Neutrophil (primary cell): ENCODE measurements around the gene GDF2.

Source experiments
- H3K27ac ChIP-seq: fragments of 200-600 bp; sonication (generic); 2 replicates; pipeline ENCODE4 v1.5.1; 2016; ENCODE audit warnings: mild to moderate bottlenecking, moderate library complexity
- H3K27me3 ChIP-seq: fragments of 200-600 bp; sonication (generic); 2 replicates; pipeline ENCODE4 v1.6.0; 2016; ENCODE audit warnings: mild to moderate bottlenecking
- H3K36me3 ChIP-seq: fragments of 200-600 bp; sonication (generic); 2 replicates; pipeline ENCODE4 v1.5.1; 2017
- H3K4me1 ChIP-seq, 2 experiments: fragments of 200-600 bp in 1 of 2; sonication (generic) in 1 of 2; 1 replicate in 1 of 2; 2 replicates in 1 of 2; pipeline versions ENCODE4 v1.5.1 to v1.6.1; 2013 to 2016; ENCODE audit warnings: low read depth in 1 of 2, low read length in 1 of 2, mild to moderate bottlenecking in 1 of 2, moderate library complexity in 1 of 2; ENCODE audit not compliant: control insufficient read depth in 1 of 2, insufficient read depth in 1 of 2
- H3K4me3 ChIP-seq, 2 experiments: fragments of 200-600 bp in 1 of 2; sonication (generic) in 1 of 2; 1 replicate in 1 of 2; 2 replicates in 1 of 2; pipeline ENCODE4 v1.5.1; 2013 to 2016; ENCODE audit warnings: low read depth in 1 of 2, low read length in 1 of 2, mild to moderate bottlenecking in 1 of 2, moderate library complexity in 1 of 2
- H3K9me3 ChIP-seq: fragments of 200-600 bp; sonication (generic); 2 replicates; pipeline ENCODE4 v1.5.1; 2016
- CTCF ChIP-seq: fragments of 200-600 bp; sonication (generic); IDR thresholded peaks from 2 replicates; pipeline ENCODE4 v1.5.1; 2016; ENCODE audit warnings: antibody characterized with exemption

The GDF2 gene

GRCh38 chr10:47332946-47333345, 10.7 kb downstream of the GDF2 start:
- H3K27me3 ChIP-seq, result peaks cover 3% of the 10 kb centered on the region
- no peak for TF ChIP-seq CTCF
- no peaks in the 10 kb centered on the region for H3K9me3 ChIP-seq
- H3K4me3 ChIP-seq, result no peak overlapping the region
- no peaks in the 10 kb centered on the region for H3K36me3 ChIP-seq
- no peak overlapping the region for H3K27ac ChIP-seq
- H3K4me1 ChIP-seq, result no peaks in the 10 kb centered on the region

GRCh38 chr10:47333532-47333931, 11.3 kb downstream of the GDF2 start:
- Histone ChIP-seq H3K27me3 (peaks cover 3% of the 10 kb centered on the region), H3K27ac (no peak overlapping the region), H3K9me3 (no peaks in the 10 kb centered on the region), H3K4me3 (no peak overlapping the region), H3K4me1 (no peaks in the 10 kb centered on the region), H3K36me3 (no peaks in the 10 kb centered on the region)
- no peak for TF ChIP-seq CTCF

GRCh38 chr10:47334466-47335295, 12.4 kb downstream of the GDF2 start:
- TF ChIP-seq CTCF, result no peak
- H3K4me1 ChIP-seq, result no peaks in the 10 kb centered on the region
- H3K4me3 ChIP-seq, result no peak overlapping the region
- peaks cover 3% of the 10 kb centered on the region for H3K27me3 ChIP-seq
- no peaks in the 10 kb centered on the region for H3K9me3 ChIP-seq
- H3K36me3 ChIP-seq, result no peaks in the 10 kb centered on the region
- H3K27ac ChIP-seq, result no peak overlapping the region

- H3K9me3 ChIP-seq, result no peaks in the 10 kb centered on the region
- no peak for TF ChIP-seq CTCF
- no peak overlapping the region for H3K4me3 ChIP-seq
- no peak overlapping the region for H3K27ac ChIP-seq
- peaks cover 3% of the 10 kb centered on the region for H3K27me3 ChIP-seq
- H3K36me3 ChIP-seq, result no peaks in the 10 kb centered on the region
- no peaks in the 10 kb centered on the region for H3K4me1 ChIP-seq
Observed at GRCh38 chr10:47335906-47336305, 13.7 kb downstream of the GDF2 start.

- Histone ChIP-seq H3K4me3 (no peak overlapping the region), H3K36me3 (no peaks in the 10 kb centered on the region), H3K27me3 (peaks cover 3% of the 10 kb centered on the region), H3K27ac (no peak overlapping the region), H3K9me3 (no peaks in the 10 kb centered on the region), H3K4me1 (no peaks in the 10 kb centered on the region)
- TF ChIP-seq CTCF, result no peak
Observed at GRCh38 chr10:47336387-47337134, 14.3 kb downstream of the GDF2 start.
